MCF 10A (cell line): ENCODE data around the gene VPREB3. TPM values are rescaled to one million over a fixed set of nuclear protein-coding genes. Genes with fewer than 3 reads are reported as not detected.
A peak's percentile ranks its signal among the peaks of the same experiment; 100 is the strongest.

ENCODE experiments used
- BruUV-seq: library from RNA; stranded (reverse); fragments of 400-500 nt; replicated peaks from 2 replicates; lab custom pipeline; 2021; lab: Mats Ljungman, UMichigan
- CTCF ChIA-PET: fragments of 300-600 bp; sonication (Branson Sonifier 250); formaldehyde crosslinking; extraction: SDS; loops from one replicate; lab custom pipeline; 2021; ENCODE audit warnings: antibody characterized with exemption, inconsistent platforms; lab: Yijun Ruan, JAX
- POLR2A ChIA-PET: fragments of 300-600, 350-650 bp; sonication (Branson Sonifier 250); formaldehyde crosslinking; extraction: SDS; loops from one replicate; lab custom pipeline; 2020; ENCODE audit warnings: antibody characterized with exemption, inconsistent platforms; lab: Yijun Ruan, JAX
- DNase-seq: peaks from one replicate; pipeline ENCODE4 v3.0.0-alpha.2; 2018; ENCODE audit not compliant: unreplicated experiment
- H3K27ac Mint-ChIP-seq: one replicate; pipeline ENCODE4 v1.8.0; 2022; ENCODE audit warnings: mild to moderate bottlenecking, low read depth, mixed read lengths; ENCODE audit not compliant: unreplicated experiment
- H3K27me3 Mint-ChIP-seq: one replicate; pipeline ENCODE4 v1.8.0; 2022; ENCODE audit warnings: mixed read lengths; ENCODE audit not compliant: insufficient read depth, unreplicated experiment
- H3K36me3 Mint-ChIP-seq: one replicate; pipeline ENCODE4 v1.8.0; 2022; ENCODE audit warnings: mild to moderate bottlenecking, moderate library complexity, mixed read lengths; ENCODE audit not compliant: insufficient read depth, unreplicated experiment
- H3K4me1 Mint-ChIP-seq: one replicate; pipeline ENCODE4 v1.8.0; 2022; ENCODE audit warnings: mixed read lengths; ENCODE audit not compliant: insufficient read depth, unreplicated experiment
- H3K4me3 Mint-ChIP-seq: one replicate; pipeline ENCODE4 v1.8.0; 2022; ENCODE audit warnings: mild to moderate bottlenecking, moderate library complexity, mixed read lengths; ENCODE audit not compliant: unreplicated experiment
- H3K9me3 Mint-ChIP-seq: one replicate; pipeline ENCODE4 v1.8.0; 2022; ENCODE audit warnings: mixed read lengths; ENCODE audit not compliant: unreplicated experiment
- CTCF ChIP-seq: fragments of 200-600 bp; IDR thresholded peaks from one replicate; pipeline ENCODE4 v1.8.0; 2022; ENCODE audit warnings: antibody characterized with exemption, mild to moderate bottlenecking; ENCODE audit not compliant: unreplicated experiment
- intact Hi-C: fragments of 100-400 bp; cut with micrococcal nuclease; formaldehyde crosslinking; loops from 2 replicates; pipeline ENCODE4 v1.14.1; 2022
- total RNA-seq: library from RNA; stranded (reverse); gene quantifications from 2 replicates; pipeline ENCODE4 v1.2.3, GENCODE V29; 2022

VPREB3 gene
- total RNA-seq, 1 experiment from 2014 or later: not detected

- ChIA-PET POLR2A (interaction anchor here (0.6 to 1.2 kb wide), 4 partner anchors 33 to 432 kb away, joined by 3 to 6 read pairs (median 4); partner anchors contain the start of gene ZNF70), CTCF (interaction anchor here (0.8 to 1.1 kb wide), 2 partner anchors 133 to 141 kb away, joined by 3 to 4 read pairs; no protein-coding TSS in a partner anchor)
- Mint-ChIP-seq H3K4me1 (no peaks in the 10 kb centered on the region), H3K4me3 (peak overlapping the region; percentile 74), H3K27ac (no peak overlapping the region), H3K9me3 (no peaks in the 10 kb centered on the region), H3K36me3 (peaks cover 5% of the 10 kb centered on the region), H3K27me3 (no peaks in the 10 kb centered on the region)
- TF ChIP-seq CTCF: no peak
- TSS peak; percentile 42 for BruUV-seq
- peak; percentile 82 for DNase-seq
- intact Hi-C loops: no loop called here
These were observed 37.1 kb downstream of the VPREB3 start for GRCh38 chr22:23716811-23717801.

GRCh38 chr22:23715806-23716375, 38.3 kb downstream of the VPREB3 start:
- no TSS peak for BruUV-seq
- TF ChIP-seq CTCF: no peak
- H3K9me3 Mint-ChIP-seq: no peaks in the 10 kb centered on the region
- peaks cover 9% of the 10 kb centered on the region for H3K36me3 Mint-ChIP-seq
- intact Hi-C loops: no loop called here
- no peaks in the 10 kb centered on the region for H3K4me1 Mint-ChIP-seq
- H3K27me3 Mint-ChIP-seq: no peaks in the 10 kb centered on the region
- no peak for DNase-seq
- ChIA-PET CTCF (interaction anchor here (0.8 kb wide), 1 partner anchor 143 kb away, joined by 4 read pairs; no protein-coding TSS in a partner anchor), POLR2A (interaction anchor here (0.7 to 0.9 kb wide), 2 partner anchors 12 to 431 kb away, joined by 4 read pairs; no protein-coding TSS in a partner anchor)
- peak overlapping the region; percentile 56 for H3K4me3 Mint-ChIP-seq
- H3K27ac Mint-ChIP-seq: no peak overlapping the region

- peak overlapping the region; percentile 56 for H3K4me3 Mint-ChIP-seq
- no peak overlapping the region for H3K27ac Mint-ChIP-seq
- no peak for TF ChIP-seq CTCF
- H3K27me3 Mint-ChIP-seq: no peaks in the 10 kb centered on the region
- no TSS peak for BruUV-seq
- no peak for DNase-seq
- intact Hi-C loops: no loop called here
- no peaks in the 10 kb centered on the region for H3K9me3 Mint-ChIP-seq
- peaks cover 20% of the 10 kb centered on the region for H3K36me3 Mint-ChIP-seq
- CTCF ChIA-PET: no interaction called here
- no peaks in the 10 kb centered on the region for H3K4me1 Mint-ChIP-seq
- POLR2A ChIA-PET: no interaction called here
These were observed 39.3 kb downstream of the VPREB3 start for GRCh38 chr22:23714596-23715578.
